ENCODE results near the gene SAMSN1.

SAMSN1 gene

DNA sequence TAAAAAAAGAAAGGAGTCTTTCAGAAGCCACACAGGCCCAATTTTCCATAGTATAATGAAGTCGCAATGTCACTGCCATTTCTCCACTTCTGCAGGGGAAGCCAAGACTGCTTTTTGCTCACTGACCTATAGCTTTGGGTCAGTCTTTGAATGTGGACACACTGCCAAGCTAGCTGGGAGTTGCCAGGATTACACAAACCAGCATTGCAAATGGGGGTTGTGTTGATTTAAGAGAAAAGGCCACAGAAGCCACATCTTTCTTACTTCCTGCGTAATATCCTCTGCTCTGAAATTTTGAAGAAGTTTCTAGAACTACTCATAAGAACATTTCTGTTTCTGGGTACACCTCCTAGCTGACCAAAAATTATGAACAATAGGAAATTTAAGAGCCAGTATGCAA, 45.8 kb upstream of the SAMSN1 start:
- Histone ChIP-seq H3K4me3 (replicated peaks; ENCODE audit: low read depth, low read length) (no peak overlapping the region), H3K36me3 (ENCODE audit: control insufficient read depth, insufficient read depth, low read length) (no peaks in the 10 kb centered on the region), H3K27me3 (replicated peaks; ENCODE audit: control insufficient read depth, insufficient read depth, low read length) (no peaks in the 10 kb centered on the region)
- DNase-seq (ENCODE audit: extremely low read depth, insufficient read length): no peak
- TF ChIP-seq, protein P1, sequence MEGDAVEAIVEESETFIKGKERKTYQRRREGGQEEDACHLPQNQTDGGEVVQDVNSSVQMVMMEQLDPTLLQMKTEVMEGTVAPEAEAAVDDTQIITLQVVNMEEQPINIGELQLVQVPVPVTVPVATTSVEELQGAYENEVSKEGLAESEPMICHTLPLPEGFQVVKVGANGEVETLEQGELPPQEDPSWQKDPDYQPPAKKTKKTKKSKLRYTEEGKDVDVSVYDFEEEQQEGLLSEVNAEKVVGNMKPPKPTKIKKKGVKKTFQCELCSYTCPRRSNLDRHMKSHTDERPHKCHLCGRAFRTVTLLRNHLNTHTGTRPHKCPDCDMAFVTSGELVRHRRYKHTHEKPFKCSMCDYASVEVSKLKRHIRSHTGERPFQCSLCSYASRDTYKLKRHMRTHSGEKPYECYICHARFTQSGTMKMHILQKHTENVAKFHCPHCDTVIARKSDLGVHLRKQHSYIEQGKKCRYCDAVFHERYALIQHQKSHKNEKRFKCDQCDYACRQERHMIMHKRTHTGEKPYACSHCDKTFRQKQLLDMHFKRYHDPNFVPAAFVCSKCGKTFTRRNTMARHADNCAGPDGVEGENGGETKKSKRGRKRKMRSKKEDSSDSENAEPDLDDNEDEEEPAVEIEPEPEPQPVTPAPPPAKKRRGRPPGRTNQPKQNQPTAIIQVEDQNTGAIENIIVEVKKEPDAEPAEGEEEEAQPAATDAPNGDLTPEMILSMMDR (IDR thresholded peaks at IDR 0.05; ENCODE audit: insufficient read depth, low read length, poor library complexity, severe bottlenecking): no peak

DNA sequence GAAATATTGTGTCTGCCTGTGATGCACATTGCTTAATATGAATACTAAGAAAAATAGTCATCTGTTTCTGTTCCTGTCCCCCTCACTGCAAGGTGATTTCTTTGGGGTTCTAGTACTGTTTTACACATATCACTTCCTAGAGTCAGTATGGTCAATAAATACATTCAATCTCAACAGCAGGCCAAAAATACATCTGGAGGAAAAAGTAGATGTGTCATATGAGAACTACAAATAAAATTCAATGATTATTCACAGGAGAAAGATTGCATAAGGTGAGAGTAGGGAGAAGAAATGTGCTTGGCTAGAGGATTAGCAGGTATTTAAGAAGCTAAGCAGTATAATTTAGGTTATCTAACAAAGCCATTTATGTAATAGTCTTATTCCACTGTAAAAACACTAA, 45.3 kb upstream of the SAMSN1 start:
- Histone ChIP-seq H3K4me3 (replicated peaks; ENCODE audit: low read depth, low read length) (no peak overlapping the region), H3K36me3 (ENCODE audit: control insufficient read depth, insufficient read depth, low read length) (no peaks in the 10 kb centered on the region), H3K27me3 (replicated peaks; ENCODE audit: control insufficient read depth, insufficient read depth, low read length) (no peaks in the 10 kb centered on the region)
- TF ChIP-seq, protein P1 (IDR thresholded peaks at IDR 0.05; ENCODE audit: insufficient read depth, low read length, poor library complexity, severe bottlenecking): no peak
- no peak for DNase-seq (ENCODE audit: extremely low read depth, insufficient read length)

DNA sequence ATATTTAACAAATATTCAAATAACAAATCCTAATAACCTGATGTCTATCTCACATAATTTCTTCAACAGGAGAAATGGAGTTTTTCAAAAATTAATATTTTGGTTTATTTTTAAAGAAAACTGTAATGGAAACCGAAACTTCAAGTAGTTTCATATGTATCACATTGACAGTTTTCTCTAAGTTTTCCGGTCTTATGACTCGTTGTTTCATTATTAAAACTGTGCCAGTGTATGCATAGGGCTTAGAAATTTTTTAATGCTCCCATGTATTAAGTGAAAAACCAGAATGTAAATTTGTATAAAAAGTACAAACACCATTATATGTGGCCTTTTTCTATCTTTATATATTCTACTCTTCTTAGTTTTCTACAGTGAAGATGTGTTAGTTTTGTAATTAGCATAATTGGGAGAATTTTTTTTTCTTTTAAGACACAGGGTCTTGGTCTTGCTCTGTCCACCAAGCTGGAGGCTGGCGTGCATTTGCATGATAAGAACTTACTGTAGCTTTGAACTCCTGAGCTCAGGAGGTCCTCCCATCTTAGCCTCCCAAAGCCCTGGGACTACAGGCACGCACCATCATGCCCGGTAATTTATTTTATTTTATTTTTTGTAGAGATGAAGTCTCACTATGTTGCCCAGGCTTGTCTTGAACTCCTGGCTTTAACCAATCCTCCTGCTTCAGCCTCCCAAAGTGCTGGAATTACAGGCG, 43.9 kb upstream of the SAMSN1 start:
- DNase-seq (ENCODE audit: extremely low read depth, insufficient read length): peak; percentile 66
- Histone ChIP-seq H3K36me3 (ENCODE audit: control insufficient read depth, insufficient read depth, low read length) (no peaks in the 10 kb centered on the region), H3K4me3 (replicated peaks; ENCODE audit: low read depth, low read length) (no peak overlapping the region), H3K27me3 (replicated peaks; ENCODE audit: control insufficient read depth, insufficient read depth, low read length) (no peaks in the 10 kb centered on the region)
- TF ChIP-seq, protein P1 (IDR thresholded peaks at IDR 0.05; ENCODE audit: insufficient read depth, low read length, poor library complexity, severe bottlenecking): no peak

DNA sequence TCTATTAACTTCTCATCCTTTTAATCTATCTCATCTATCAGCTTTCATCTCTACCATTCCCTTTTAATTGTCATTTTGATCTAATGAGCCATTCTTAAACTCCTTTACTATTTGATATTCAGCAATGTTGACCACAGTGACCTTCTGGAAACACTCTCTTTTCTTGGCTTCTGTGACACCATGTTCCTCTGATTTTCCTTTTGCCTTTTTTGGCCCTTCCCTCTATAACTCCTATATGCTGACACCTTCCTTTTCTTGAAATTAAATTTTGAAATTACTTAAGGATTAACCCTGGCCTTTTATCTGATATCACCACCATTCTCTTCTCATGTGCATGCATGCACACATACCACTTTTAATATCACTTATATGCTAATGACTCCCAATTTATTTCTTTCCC, 41.2 kb upstream of the SAMSN1 start:
- DNase-seq (ENCODE audit: extremely low read depth, insufficient read length): no peak
- Histone ChIP-seq H3K4me3 (replicated peaks; ENCODE audit: low read depth, low read length) (no peak overlapping the region), H3K36me3 (ENCODE audit: control insufficient read depth, insufficient read depth, low read length) (no peaks in the 10 kb centered on the region), H3K27me3 (replicated peaks; ENCODE audit: control insufficient read depth, insufficient read depth, low read length) (no peaks in the 10 kb centered on the region)
- TF ChIP-seq, protein P1 (IDR thresholded peaks at IDR 0.05; ENCODE audit: insufficient read depth, low read length, poor library complexity, severe bottlenecking): no peak

DNA sequence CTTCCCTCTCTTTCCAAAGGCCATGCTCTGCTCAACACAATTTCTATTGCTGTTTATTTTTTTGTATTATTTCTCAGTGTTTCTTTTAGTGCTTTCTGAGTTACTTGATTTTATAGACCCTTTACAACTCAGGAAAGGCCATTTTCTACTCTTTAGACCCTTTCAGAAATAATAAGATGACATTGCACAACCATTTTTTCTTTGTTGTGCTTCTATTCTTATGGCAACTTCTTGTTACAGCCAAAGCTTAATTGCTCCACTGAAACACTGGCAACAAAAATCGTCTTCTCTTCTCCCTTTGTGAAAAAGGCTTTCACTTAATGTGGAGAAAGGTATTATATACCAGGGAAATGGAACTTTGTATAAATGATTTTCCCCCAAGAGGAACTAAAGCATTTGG, 39.0 kb upstream of the SAMSN1 start:
- H3K4me3 ChIP-seq (replicated peaks; ENCODE audit: low read depth, low read length): no peak overlapping the region

More for the DNA sequence above, 39.0 kb upstream of the SAMSN1 start:
- no peak for DNase-seq (ENCODE audit: extremely low read depth, insufficient read length)
- TF ChIP-seq, protein P1 (IDR thresholded peaks at IDR 0.05; ENCODE audit: insufficient read depth, low read length, poor library complexity, severe bottlenecking): no peak
- no peaks in the 10 kb centered on the region for H3K36me3 ChIP-seq (ENCODE audit: control insufficient read depth, insufficient read depth, low read length)
- no peaks in the 10 kb centered on the region for H3K27me3 ChIP-seq (replicated peaks; ENCODE audit: control insufficient read depth, insufficient read depth, low read length)

Measured in GM06990 (cell line).